Fibroblast of lung (primary cell): ENCODE measurements around the gene EPS8L2. TPM values are rescaled to one million over a fixed set of nuclear protein-coding genes. Genes with fewer than 3 reads are reported as not detected.

Experiments
- DNase-seq, 2 donors: peaks; one replicate each; pipeline versions ENCODE4 v3.0.0 to v3.0.0-alpha.2; 2010; ENCODE audit warnings: low read depth in 2 of 2
- H2AFZ ChIP-seq: 2 replicates; pipeline ENCODE4 v1.5.1; 2012; ENCODE audit warnings: low read length, control low read depth, inconsistent platforms
- H3K27ac ChIP-seq: 2 replicates; pipeline ENCODE4 v1.5.1; 2011; ENCODE audit warnings: low read length, control low read depth; ENCODE audit not compliant: insufficient read depth
- H3K27me3 ChIP-seq: 2 replicates; pipeline ENCODE4 v1.5.1; 2011; ENCODE audit warnings: mild to moderate bottlenecking, low read length; ENCODE audit not compliant: control insufficient read depth, insufficient read depth
- H3K36me3 ChIP-seq: 2 replicates; pipeline ENCODE4 v1.5.1; 2011; ENCODE audit warnings: low read length; ENCODE audit not compliant: control insufficient read depth, insufficient read depth
- H3K4me1 ChIP-seq: 2 replicates; pipeline ENCODE4 v1.5.1; 2011; ENCODE audit warnings: low read length; ENCODE audit not compliant: control insufficient read depth, insufficient read depth; ENCODE audit errors: extremely low read depth
- H3K4me2 ChIP-seq: 2 replicates; pipeline ENCODE4 v1.5.1; 2011; ENCODE audit warnings: low read length, control low read depth; ENCODE audit not compliant: insufficient read depth; ENCODE audit errors: extremely low read depth
- H3K4me3 ChIP-seq, 4 experiments: fragments of 200-600 bp in 1 of 4; sonication (generic) in 1 of 4; replicated peaks in 1 of 4; 2 replicates each; pipeline ENCODE4 v1.5.1; 2011 to 2016; ENCODE audit warnings: low read length in 4 of 4, low read depth in 3 of 4, mild to moderate bottlenecking in 3 of 4, control low read depth in 2 of 4, inconsistent platforms in 1 of 4, mixed read lengths in 1 of 4; ENCODE audit not compliant: insufficient read depth in 1 of 4; ENCODE audit errors: control extremely low read depth in 1 of 4
- H3K79me2 ChIP-seq: 2 replicates; pipeline ENCODE4 v1.5.1; 2012; ENCODE audit warnings: mild to moderate bottlenecking, low read length, inconsistent platforms; ENCODE audit not compliant: control insufficient read depth, insufficient read depth
- H3K9ac ChIP-seq: 2 replicates; pipeline ENCODE4 v1.5.1; 2011; ENCODE audit warnings: mild to moderate bottlenecking, low read length, control low read depth; ENCODE audit not compliant: insufficient read depth
- H3K9me3 ChIP-seq: 2 replicates; pipeline ENCODE4 v1.5.1; 2012; ENCODE audit warnings: low read depth, low read length; ENCODE audit not compliant: control insufficient read depth, insufficient read depth
- H4K20me1 ChIP-seq: 2 replicates; pipeline ENCODE4 v1.5.1; 2011; ENCODE audit warnings: low read length; ENCODE audit not compliant: control insufficient read depth, insufficient read depth; ENCODE audit errors: extremely low read depth
- EZH2 ChIP-seq: IDR thresholded peaks from 2 replicates; pipeline ENCODE4 v1.5.1; 2012; ENCODE audit warnings: low read length, control low read depth, mild to moderate bottlenecking; ENCODE audit errors: missing control alignments
- polyA plus RNA-seq, 2 donors: library from polyadenylated mRNA; depleted of rRNA in 1 of 2; stranded (reverse) in 1 of 2; unstranded in 1 of 2; fragments of >200 nt; gene quantifications; 2 replicates each; pipeline ENCODE4 v1.2.1, GENCODE V29; 2011 to 2012; ENCODE audit warnings: missing spikeins in 1 of 2
- total RNA-seq: library from RNA; depleted of rRNA; stranded (reverse); fragments of >200 nt; gene quantifications from 2 replicates; pipeline ENCODE4 v1.2.1, GENCODE V29; 2014
- TF ChIP-seq, protein P1 (sequence below), 2 donors: IDR thresholded peaks in 1 of 2; conservative IDR thresholded peaks in 1 of 2; 1 replicate in 1 of 2; 2 replicates in 1 of 2; pipeline ENCODE4 v1.5.1; 2011 to 2012; ENCODE audit warnings: low read length in 2 of 2, control low read depth in 1 of 2, inconsistent platforms in 1 of 2, low read depth in 1 of 2, mild to moderate bottlenecking in 1 of 2

EPS8L2 gene
- total and polyA plus RNA-seq, 2 donors (not counting 1 experiment from before 2014, with no cell fraction given): 18.4 to 54.2 TPM

DNA sequence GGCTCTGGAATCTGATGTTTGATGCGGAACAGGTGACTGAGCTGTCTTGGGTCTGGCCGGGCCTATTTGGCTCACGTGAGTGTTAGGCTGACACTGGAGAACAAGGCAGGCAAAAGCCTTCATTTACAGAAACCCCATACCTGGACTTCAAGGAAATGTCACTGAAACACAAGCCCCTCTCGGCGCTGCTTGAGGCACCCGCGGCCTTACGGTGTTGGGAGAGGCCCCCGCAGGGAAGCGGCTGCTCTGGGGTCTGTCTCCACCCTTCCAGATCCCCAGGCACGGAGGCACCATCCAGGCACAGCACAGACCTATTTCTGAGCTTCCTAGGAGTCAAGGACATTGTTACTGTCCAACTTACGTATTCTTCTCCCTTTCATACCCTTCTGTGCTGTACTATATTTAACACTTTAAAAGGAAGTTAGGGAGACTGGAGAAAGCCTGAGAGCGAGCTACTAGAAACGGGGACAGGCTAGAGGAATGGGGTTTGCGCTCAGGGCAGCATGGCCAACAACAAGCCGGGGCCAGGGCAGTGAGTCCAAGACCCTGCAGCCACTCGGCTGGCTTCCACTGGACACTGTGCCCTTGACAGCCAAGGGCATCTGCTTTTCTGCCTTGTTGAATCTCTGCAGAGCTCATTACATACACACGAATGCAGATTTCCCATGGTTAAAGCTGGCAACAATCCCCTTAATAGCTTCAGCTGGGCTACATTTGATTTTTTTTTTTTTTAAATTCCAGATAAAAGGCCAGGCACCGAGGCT lies 45.2 kb upstream of the EPS8L2 start:
- Histone ChIP-seq H3K27me3 (no peaks in the 10 kb centered on the region), H3K4me1 (no peaks in the 10 kb centered on the region), H3K4me2 (no peak overlapping the region), H3K79me2 (peaks cover 3% of the 10 kb centered on the region), H3K9me3 (no peaks in the 10 kb centered on the region), H2AFZ (no peak overlapping the region), H3K4me3 (no peak overlapping the region), H3K9ac (no peak overlapping the region), H3K27ac (no peak overlapping the region), H3K36me3 (peaks cover 6% of the 10 kb centered on the region), H4K20me1 (no peaks in the 10 kb centered on the region)
- no peak for DNase-seq
- no peak for TF ChIP-seq EZH2
- TF ChIP-seq, protein P1, sequence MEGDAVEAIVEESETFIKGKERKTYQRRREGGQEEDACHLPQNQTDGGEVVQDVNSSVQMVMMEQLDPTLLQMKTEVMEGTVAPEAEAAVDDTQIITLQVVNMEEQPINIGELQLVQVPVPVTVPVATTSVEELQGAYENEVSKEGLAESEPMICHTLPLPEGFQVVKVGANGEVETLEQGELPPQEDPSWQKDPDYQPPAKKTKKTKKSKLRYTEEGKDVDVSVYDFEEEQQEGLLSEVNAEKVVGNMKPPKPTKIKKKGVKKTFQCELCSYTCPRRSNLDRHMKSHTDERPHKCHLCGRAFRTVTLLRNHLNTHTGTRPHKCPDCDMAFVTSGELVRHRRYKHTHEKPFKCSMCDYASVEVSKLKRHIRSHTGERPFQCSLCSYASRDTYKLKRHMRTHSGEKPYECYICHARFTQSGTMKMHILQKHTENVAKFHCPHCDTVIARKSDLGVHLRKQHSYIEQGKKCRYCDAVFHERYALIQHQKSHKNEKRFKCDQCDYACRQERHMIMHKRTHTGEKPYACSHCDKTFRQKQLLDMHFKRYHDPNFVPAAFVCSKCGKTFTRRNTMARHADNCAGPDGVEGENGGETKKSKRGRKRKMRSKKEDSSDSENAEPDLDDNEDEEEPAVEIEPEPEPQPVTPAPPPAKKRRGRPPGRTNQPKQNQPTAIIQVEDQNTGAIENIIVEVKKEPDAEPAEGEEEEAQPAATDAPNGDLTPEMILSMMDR (conservative IDR thresholded peaks at IDR 0.05 in 1 of 2, IDR thresholded peaks at IDR 0.05 in 1 of 2; ENCODE audit: low read depth in 1 of 2, low read length in 2 of 2): no peak

DNA sequence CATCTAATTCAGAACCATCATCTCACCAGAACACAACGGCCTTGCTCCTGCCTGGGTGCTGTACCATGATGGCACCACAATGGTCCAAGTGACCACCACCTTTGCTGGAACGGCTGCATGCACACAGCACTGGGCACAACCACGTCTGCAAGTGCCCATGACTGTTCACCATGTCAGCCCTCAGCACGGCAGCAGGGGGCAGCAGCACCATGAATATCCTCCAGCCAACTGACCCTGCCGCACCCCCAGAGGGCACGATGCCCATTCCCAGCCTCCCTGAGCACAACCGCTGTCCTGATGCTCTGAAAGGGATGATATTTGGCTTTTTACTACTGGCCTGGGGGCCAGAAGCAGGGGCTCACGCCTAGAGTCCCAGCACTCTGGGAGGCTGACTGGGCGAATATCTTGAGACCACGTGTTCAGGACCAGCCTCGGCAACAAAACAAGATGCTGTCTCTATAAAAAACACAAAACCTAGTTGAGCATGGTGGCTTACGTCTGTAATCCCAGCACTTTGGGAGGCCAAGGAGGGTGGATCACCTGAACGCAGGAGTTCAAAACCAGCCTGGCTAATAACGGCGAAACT lies 43.2 kb upstream of the EPS8L2 start:
- Histone ChIP-seq H3K4me2 (no peak overlapping the region), H3K9me3 (no peaks in the 10 kb centered on the region), H3K36me3 (peaks cover 2% of the 10 kb centered on the region), H3K4me3 (no peak overlapping the region), H2AFZ (no peak overlapping the region), H3K27ac (no peak overlapping the region), H3K27me3 (no peaks in the 10 kb centered on the region), H3K79me2 (peaks cover 3% of the 10 kb centered on the region), H4K20me1 (no peaks in the 10 kb centered on the region), H3K4me1 (no peaks in the 10 kb centered on the region), H3K9ac (no peak overlapping the region)
- TF ChIP-seq, protein P1 (conservative IDR thresholded peaks at IDR 0.05 in 1 of 2, IDR thresholded peaks at IDR 0.05 in 1 of 2; ENCODE audit: low read depth in 1 of 2, low read length in 2 of 2): peak; percentile 73 to 75
- TF ChIP-seq EZH2: no peak
- DNase-seq: peak; percentile 35 to 64

DNA sequence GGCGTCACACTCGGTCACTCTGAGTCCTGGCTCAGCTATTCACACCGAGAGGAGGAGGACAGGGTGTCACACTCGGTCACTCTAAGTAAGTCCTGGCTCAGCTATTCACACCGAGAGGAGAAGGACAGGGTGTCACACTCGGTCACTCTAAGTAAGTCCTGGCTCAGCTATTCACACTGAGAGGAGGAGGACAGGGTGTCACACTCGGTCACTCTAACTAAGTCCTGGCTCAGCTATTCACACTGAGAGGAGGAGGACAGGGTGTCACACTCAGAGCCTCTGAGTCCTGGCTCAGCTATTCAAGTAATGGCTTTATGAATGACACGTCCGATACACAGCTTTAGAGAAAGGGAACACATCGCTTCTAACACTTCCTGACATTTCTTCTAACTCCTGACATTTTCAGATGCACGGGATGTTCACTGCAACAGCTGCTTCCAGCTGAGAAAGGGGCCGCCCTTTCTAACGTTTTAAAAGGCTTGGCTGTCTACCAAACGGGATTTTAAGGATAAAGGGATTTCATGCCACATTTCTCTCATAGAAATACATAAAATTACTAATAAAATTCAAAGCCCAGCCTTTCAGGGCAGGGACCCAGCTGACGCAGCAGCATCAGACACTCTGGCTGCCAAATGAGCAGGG lies 40.8 kb upstream of the EPS8L2 start:
- H4K20me1 ChIP-seq: no peaks in the 10 kb centered on the region

More for the DNA sequence above, 40.8 kb upstream of the EPS8L2 start:
- no peak overlapping the region for H3K4me3 ChIP-seq
- H3K79me2 ChIP-seq: peaks cover 3% of the 10 kb centered on the region
- H3K36me3 ChIP-seq: no peaks in the 10 kb centered on the region
- H3K9me3 ChIP-seq: no peaks in the 10 kb centered on the region
- peak overlapping the region; percentile 54 for H3K27ac ChIP-seq
- TF ChIP-seq, protein P1 (conservative IDR thresholded peaks at IDR 0.05 in 1 of 2, IDR thresholded peaks at IDR 0.05 in 1 of 2; ENCODE audit: low read depth in 1 of 2, low read length in 2 of 2): no peak
- no peak for TF ChIP-seq EZH2
- H3K9ac ChIP-seq: no peak overlapping the region
- no peak overlapping the region for H2AFZ ChIP-seq
- no peaks in the 10 kb centered on the region for H3K4me1 ChIP-seq
- DNase-seq: peak in 1 of 2 donors; percentile 66
- H3K27me3 ChIP-seq: no peaks in the 10 kb centered on the region
- H3K4me2 ChIP-seq: peak overlapping the region; percentile 2
